Measurements from ENCODE around the gene MIER2. TPM values are rescaled to one million over a fixed set of nuclear protein-coding genes. Genes with fewer than 3 reads are reported as not detected.
"Not testable (repeated sequence)": the region's sequence is repeated elsewhere in the genome, so short reads cannot be mapped to it uniquely, and the experiment has no call there.

Gene MIER2
- total RNA-seq, 1 donor from 2014 or later: 18.3 TPM

DNA sequence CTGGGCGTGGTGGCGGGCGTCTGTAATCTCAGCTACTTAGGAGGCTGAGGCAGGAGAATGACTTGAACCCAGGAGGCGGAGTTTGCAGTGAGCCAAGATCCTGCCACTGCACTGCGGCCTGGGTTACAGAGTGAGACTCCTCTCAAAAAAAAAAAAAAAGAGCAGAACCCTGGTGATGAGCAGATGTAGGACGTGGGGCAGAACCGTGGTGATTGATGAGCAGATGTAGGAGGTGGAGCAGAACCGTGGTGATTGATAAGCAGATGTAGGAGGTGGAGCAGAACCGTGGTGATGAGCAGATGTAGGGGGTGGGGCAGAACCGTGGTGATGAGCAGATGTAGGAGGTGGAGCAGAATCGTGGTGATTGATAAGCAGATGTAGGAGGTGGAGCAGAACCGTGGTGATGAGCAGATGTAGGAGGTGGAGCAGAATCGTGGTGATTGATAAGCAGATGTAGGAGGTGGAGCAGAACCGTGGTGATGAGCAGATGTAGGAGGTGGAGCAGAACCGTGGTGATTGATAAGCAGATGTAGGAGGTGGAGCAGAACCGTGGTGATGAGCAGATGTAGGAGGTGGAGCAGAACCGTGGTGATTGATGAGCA is 36.1 kb upstream of the MIER2 start:
- not testable (repeated sequence) for DNase-seq; ATAC-seq (ENCODE audit: poor library complexity)
- intact Hi-C loops (cut with DNase I): loop anchor here (5.0 kb wide), 1 partner anchor 102 kb away; no protein-coding TSS in a partner anchor

DNA sequence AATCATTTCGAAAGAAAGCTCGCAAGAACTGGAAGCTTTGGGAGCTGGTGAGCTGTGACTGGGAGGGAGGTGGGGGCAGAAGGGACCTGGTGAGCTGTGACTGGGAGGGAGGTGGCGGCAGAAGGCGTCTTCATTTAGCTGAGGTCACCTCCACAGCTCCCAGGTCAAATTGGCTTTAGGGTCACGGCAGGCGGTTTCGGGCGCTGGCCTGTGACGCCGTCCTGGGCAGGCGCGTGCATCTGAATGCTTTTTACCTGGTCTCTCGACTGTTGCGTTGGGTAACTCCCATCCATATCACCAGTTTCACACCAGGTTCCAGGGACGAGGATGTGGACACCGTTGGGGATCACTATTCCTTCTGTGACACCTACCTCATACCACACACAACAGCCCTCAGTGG is 35.2 kb upstream of the MIER2 start:
- ATAC-seq (ENCODE audit: poor library complexity): no peak
- intact Hi-C loops (cut with DNase I): loop anchor here (5.0 kb wide), 1 partner anchor 103 kb away; no protein-coding TSS in a partner anchor
- no peak for DNase-seq

DNA sequence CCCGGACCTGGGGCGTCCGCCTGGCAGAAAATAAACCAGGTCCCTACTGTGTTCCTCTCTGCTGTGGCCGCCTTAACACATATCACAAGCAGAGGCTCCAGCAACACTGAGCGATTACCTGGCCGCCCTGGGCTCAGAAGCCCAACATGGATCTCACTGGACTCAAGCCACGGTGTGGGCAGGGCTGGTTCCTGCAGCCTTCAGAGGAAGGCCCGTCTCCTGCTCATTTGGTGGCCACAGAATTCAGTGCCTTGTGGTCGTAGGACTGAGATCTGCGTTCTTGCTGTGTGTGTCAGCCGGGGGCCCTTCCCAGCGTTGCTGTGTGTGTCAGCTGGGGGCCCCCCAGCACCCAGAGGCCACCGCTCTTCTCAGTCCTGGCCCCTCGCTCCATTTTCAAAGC is 34.1 kb upstream of the MIER2 start:
- DNase-seq: no peak
- intact Hi-C loops (cut with DNase I): no loop called here
- no peak for ATAC-seq (ENCODE audit: poor library complexity)

DNA sequence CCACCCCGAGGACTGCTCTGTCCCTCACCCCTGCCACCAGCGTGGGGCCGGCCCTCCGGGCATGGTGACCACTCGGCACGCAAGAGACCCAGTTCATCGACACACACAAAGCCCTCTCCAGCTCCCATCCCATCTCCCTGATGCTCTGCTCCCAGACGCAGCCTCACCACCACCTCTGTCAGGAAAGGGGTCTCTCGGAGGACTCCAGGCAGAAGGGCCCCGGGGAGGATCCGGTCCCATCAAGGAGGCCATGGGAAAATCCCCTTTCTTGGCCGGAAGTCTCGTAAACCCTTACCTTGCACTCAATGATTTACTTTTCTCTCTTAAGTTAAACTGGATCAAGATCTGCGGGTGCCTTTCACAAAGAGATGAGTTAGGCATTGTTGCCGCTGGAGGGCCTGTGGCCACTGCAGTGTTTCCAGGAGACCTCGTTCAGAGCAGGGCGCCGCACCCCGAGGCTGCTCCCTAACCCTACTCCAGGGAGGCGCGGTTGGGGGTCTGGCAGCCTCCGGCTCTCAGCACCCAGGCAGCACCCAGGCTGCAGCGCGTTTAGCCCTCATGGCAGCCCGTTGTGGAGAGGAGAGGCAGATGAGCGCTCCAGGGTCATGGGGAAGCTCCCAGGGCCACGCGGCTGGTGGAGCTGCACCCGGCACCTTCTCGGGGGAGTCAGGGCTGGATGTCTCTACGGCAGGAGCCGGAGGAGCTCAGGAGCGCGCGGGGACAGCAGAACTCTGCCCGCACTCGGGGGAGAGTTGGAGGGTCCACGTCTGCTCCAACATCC is 33.4 kb upstream of the MIER2 start:
- ATAC-seq (ENCODE audit: poor library complexity) (no peak), DNase-seq (no peak)
- intact Hi-C loops (cut with DNase I): no loop called here

DNA sequence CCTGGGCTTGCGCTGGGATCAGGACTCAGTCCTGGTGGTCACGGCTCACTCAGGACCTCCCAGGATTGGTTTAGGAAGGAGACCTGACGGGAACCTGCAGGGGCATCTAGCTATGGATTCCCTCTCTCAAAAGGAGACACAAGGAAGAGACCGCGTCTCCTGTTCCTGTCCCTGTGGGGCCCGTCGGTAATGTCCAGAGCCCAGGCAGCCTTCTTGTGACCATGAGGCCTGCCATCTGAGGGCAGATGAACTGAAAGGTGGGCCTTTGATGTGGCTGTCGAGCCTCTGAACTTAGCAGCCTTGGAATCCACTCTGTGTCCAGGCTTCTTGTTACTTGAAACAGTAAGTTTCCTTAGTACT is 31.5 kb upstream of the MIER2 start:
- no peak for DNase-seq
- no peak for ATAC-seq (ENCODE audit: poor library complexity)
- intact Hi-C loops (cut with DNase I): no loop called here

DNA sequence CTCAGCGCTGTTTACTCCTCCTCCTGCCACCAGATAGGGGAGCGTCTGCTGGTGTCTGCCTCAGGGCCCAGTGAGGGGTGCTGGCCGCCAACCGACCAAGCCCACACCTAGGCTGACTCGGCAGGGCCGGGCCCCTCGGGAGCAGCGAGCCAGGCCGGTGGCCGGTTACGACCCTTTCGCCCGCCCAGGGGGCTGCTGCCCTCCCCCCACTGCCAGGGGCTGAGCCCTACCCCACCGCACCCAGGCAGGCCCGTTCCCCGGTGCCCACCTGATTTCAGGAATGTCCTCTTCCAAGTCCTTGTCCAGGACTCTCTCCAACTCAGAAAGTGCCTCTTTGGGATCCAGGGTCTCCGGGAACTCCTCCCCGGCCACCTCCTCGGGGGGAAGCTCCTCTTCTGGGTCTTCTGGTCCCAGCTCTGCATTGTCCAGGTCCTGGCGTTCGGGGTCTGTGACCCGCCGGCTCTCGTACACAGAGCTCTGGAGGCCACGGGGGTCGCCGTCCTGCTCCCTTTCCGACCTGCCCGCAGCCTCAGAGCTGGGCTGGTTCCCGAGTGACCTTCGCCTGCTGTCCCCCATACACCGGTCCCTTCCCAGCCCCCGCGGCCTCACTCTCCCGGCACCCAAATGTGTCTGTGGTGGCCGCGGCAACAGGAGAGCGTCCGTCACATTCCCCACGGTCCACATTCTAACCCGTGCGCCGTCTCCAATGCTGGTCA is 31.0 kb upstream of the MIER2 start:
- intact Hi-C loops (cut with DNase I): no loop called here

DNA sequence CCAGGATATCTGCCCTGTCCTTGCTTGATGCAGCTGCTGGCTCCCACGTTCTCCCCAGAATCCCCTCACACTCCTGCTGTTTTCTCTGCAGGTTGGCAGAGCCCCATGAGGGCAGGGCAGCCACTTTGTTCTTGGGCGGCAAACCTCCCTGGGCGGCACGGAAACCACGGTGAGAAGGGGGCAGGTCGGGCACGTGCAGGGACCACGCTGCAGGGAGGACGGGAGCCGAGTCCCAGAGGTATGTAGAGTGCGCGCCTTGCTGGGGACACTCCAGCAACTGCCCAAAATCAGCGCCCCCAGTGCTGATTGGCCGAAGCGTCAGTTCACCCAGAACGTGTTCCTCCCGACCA is 30.3 kb upstream of the MIER2 start:
- DNase-seq (no peak), ATAC-seq (ENCODE audit: poor library complexity) (no peak)
- intact Hi-C loops (cut with DNase I): no loop called here

More for the DNA sequence above, 31.0 kb upstream of the MIER2 start:
- DNase-seq (no peak), ATAC-seq (ENCODE audit: poor library complexity) (no peak)

DNA sequence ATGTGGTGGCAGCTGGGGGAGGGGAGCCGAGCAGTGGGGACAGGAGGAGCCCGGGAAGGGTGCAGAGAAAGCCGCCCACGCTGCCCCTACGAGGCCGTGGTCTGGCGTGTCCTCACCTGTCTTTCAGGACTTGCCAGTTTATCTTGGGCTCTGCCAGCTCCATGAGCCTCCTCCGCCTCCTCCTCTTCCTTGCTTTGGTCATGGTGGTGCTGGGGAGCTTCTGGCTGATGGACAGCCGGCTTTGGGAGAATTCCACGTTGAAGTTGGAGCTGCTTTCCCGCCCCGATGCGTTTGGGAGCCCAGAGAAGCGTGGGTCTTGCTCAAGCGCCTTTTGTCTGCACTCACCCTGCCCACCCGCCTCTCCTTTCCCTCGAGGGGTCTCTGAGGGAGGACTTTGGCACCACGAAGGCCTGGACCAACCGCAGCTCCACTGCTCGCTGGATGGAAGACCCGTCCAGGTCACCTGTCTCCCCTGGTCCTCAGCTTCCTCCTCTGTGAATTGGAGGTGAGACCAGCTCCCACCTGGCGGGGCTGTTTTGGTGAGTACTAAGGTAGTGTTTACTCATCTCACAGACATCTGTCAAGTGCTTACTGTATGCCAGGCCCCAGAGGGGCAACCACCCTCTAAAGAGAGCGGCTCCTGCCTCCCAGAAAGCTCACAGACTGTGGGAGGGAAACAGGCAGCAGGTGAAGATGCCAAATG is 29.7 kb upstream of the MIER2 start:
- DNase-seq: no peak
- ATAC-seq (ENCODE audit: poor library complexity): no peak
- intact Hi-C loops (cut with DNase I): no loop called here

DNA sequence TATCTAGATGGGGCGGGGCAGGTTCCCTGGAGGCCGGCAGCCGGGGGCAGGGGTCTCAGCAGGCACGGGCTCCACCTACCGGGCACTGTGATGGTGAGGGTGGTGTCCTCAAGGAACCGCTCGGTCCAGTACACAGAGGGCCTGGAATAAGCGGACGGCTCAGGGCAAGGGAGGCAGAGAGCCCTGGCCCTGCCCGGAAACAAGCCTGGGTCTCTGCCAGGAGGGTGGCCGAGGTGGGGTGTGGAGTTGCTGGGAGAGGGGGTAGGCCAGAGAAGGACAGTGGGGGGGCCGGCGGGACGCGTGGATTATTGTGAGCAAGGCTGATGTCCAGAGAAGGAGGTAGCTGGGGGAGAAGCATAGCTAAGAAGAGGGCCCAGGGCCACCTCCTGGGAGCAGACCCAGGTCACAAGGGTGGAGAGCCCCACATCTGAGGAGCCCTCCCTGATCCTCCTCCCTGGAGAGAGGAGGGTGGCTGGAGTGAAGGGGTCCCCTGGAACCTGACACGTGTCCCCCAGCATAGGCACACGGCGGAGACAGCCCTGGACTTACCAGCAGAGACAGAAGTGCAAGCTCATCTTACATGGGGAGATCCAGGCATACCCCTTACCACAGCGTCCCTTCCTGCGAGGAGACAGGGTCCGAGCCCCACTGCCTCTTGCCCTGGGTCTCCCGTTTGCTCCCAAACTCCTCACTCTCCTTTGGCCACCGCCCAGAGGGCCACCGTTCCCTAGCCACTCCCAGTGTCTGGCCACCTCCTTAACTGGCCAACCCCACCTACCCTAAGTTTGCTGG is 29.0 kb upstream of the MIER2 start:
- intact Hi-C loops (cut with DNase I): no loop called here
- DNase-seq (no peak), ATAC-seq (ENCODE audit: poor library complexity) (no peak)

DNA sequence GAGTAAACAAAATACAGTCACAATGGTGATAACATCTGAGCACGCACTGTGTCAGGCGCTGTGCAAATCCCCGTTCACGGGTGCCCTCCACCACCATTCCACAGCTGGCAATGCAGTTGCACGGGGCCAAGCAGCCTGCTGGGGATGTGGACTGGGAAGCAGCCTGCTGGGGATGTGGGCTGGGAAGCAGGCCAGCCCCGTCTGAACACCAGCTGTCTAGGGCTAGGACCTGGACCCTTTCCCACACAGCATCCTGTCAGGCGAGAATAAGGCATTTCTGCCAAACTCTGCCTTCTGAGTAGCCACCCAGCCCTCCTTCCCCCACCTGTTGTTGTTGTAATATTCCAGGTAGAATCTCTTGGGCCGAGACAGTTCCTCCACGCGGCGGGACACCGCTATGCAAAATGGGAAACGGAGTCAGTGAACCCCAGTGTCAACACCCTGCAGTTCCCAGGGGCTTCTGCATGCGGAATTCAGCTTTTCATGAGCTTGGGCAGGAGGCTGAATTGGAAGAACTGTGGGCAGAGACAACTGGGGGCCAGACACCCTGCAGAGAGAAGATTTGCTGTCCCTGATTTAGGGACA is 27.8 kb upstream of the MIER2 start:
- DNase-seq (peak; percentile 81), ATAC-seq (ENCODE audit: poor library complexity) (peak; percentile 90)
- intact Hi-C loops (cut with DNase I): no loop called here

DNA sequence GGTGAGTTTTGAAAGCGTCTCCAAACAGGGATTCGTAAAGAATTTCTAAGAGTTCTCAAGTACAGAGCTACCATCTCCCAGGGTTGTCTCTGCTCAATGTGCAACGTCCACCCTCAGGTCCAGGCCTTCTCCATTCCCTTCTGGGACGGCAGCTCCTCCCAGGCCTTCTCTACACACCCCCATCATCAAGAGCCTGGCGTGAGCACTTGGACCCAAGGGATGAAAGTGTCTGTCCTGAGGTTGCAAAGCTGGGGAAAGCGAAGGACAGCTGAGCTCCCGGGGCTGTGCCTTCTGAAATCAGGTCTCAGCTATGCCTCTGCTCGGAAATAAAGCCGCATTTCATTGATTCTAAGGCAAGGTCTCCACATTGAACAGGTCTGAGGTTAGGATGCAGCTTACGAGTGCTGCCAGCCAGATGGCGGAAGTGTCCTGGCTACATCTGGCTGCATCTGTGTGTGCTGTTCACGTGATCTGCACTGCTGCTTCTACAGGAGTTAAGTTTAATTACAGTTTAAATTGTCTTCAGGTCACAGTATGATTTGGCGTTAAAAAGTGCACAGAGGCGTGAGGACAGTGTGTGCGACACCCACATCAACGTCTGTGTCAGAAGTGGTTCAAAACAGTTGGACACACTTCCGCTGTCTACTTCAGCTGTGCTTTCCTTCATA is 27.0 kb upstream of the MIER2 start:
- ATAC-seq (ENCODE audit: poor library complexity): no peak
- intact Hi-C loops (cut with DNase I): no loop called here
- DNase-seq: no peak

DNA sequence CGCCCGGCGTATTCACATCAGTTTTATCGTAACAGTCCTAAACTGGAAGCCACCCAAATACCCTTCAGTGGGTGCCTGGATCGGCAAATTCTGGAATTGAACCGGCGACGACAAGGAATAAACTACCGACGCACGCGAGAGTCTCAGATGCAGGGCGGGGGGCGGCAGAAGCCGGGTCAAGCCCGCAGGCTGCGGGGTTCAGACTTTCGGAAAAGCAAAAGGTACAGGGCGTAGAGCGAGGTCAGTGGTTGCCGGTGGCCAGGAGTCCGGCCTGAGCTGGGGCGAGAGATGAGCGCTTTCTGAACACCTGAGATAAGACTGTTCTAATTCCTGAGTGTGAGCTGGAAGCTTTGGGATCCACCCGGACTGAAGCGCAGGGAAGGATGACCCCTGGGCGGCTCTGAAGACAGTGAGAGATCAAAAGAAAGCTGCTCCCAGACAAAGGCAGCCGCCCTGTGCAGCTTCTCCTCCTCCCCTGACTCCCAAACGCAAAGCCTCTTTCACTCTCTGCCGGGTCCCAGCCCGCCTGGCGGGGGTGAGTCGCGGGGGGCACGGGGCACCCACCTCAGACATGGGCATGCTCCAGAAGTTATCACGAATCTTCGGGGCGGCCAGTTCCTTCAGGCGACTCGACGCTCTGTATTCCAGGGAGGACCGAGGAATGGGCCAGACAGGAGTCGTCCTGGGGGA is 26.2 kb upstream of the MIER2 start:
- intact Hi-C loops (cut with DNase I): no loop called here
- ATAC-seq (ENCODE audit: poor library complexity) (no peak), DNase-seq (peak; percentile 26)

DNA sequence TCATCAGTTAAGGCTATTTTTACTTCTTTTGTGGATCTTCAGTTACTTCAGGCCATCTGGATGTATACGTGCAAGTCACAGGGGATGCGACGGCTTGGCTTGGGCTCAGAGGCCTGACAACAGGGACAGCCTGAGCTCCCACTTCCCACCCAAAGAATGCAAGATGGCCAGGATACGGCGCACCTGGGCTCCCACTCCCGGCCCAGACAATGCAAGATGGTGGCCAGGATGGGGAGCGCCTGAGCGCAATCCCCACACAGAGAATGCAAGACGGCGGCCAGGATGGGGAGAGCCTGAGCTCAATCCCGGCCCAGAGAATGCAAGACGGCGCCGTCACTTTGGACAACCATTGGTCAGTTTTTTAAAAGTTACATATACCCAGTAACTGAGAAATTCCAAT is 25.3 kb upstream of the MIER2 start:
- ATAC-seq (ENCODE audit: poor library complexity): no peak
- intact Hi-C loops (cut with DNase I): no loop called here
- DNase-seq: peak; percentile 36

DNA sequence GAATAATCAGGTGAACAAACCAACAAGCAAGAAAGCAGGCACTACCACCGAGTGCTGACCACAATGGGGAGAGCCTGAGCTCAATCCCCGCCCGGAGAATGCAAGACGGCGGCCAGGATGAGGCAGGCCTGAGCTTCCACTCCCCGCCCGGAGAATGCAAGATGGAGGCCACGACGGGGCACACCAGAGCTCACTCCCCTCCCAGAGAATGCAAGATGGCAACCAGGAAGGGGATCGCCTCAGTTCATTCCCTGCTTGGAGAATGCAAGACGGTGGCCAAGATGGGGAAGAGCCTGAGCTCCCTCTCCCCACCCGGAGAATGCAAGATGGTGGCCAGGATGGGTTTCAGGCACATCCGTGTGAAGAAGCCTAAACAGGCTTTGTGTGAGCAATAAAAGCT is 24.7 kb upstream of the MIER2 start:
- no peak for ATAC-seq (ENCODE audit: poor library complexity)
- intact Hi-C loops (cut with DNase I): no loop called here
- peak; percentile 29 for DNase-seq

DNA sequence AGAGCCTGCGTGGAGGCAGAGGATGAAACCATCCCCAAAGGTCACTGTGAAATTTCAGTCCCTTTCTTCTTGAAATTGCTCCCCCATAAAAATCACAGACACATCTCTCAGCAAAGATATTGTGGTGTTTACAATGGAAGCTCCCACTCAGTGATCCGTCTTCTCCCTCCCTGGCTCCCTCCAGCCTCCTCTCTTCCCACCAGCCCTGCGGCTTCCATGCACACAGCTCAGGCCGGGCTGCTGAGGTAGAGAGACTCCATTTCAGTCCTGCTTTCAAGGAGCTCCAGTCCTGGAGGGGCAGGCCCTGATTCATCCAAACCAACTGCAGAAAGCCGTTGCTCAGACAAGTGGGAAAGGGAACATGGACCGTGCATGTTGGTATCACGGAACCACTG is 24.0 kb upstream of the MIER2 start:
- DNase-seq (peak; percentile 12), ATAC-seq (ENCODE audit: poor library complexity) (no peak)
- intact Hi-C loops (cut with DNase I): no loop called here

DNA sequence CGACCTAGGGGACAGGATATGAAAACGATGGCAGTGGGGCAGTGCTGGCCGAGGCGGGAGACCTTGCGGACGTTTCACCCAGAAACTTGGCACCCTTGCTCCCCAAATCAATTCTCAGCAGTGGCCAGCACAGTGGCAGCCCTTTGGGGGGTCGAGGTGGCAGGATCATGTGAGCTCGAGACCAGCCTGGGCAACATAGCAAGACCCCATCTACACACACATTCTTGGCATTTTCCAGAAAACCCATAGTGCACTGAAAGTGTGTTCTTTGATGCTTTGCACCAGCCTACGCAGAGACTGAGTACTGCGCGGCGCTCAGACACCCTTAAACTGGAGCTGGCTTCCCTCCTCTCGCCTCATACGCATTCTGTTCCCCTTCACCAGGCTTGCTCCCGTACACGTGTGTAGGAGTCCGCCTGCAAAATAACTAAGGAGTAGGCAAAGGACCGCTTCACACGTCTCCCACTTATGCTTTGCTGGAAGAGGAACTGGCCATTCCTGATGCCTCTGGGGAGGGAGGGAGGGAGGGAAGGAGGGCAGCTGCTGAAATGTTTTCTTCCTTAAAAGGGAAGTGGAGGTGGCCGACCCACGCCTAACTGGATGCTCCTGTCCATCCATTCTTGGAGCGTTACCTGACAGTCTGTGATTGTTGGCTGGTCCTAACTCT is 23.5 kb upstream of the MIER2 start:
- ATAC-seq (ENCODE audit: poor library complexity): no peak
- DNase-seq: peak; percentile 16
- intact Hi-C loops (cut with DNase I): no loop called here

DNA sequence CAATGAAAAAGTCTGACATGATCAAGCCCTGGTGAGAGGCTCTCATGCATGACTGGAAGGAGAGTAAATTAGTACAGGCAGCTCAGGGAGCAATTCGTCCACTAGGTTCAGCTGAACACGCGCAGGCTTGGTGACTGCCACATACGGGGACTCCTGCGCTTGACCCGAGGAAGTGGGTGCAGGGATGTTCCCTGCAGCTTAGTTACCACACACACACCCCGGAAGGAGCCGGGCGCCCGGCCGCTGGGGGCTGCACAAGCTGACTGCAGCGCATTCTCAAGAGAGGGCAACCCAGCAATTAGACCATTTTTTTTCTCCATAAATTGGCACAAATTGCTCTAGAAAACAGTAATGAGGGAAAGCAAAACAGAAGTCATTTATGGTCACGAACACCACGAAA is 23.0 kb upstream of the MIER2 start:
- ATAC-seq (ENCODE audit: poor library complexity): no peak
- intact Hi-C loops (cut with DNase I): no loop called here
- DNase-seq: no peak

Measured in Right ventricle myocardium superior (tissue), 1 donor.